A549 (cell line): ENCODE measurements around the gene BBS9. TPM values are rescaled to one million over a fixed set of nuclear protein-coding genes. Genes with fewer than 3 reads are reported as not detected.

Experiments used
- ATAC-seq, 2 experiments: fragments of 200-7000 bp in 1 of 2; fragments of >200 bp in 1 of 2; cut with Nextera tagmentation in 1 of 2; cut with Tn5 transposase in 1 of 2; 3 replicates each; pipeline versions ENCODE4 v1.8.0 to v1.9.1; 2018 to 2020; ENCODE audit warnings: mild to moderate bottlenecking in 1 of 2, moderate library complexity in 1 of 2
- CTCF ChIA-PET: fragments of 300-600 bp; sonication (Branson Sonifier 250); formaldehyde crosslinking; extraction: SDS; loops from one replicate; lab custom pipeline; 2021; ENCODE audit warnings: antibody characterized with exemption, inconsistent platforms; lab: Yijun Ruan, JAX
- POLR2A ChIA-PET: fragments of 350-600 bp; formaldehyde crosslinking; extraction: SDS; loops from one replicate; lab custom pipeline; 2021; ENCODE audit warnings: antibody characterized with exemption, inconsistent platforms; lab: Yijun Ruan, JAX
- DNase-seq, 2 experiments: peaks; one replicate each; pipeline versions ENCODE4 v3.0.0 to v3.0.0-alpha.2; 2011 to 2016; ENCODE audit warnings: low read depth in 1 of 2, low spot score in 1 of 2
- FAIRE-seq: peaks from 2 replicates; lab custom pipeline; 2011; peaks lifted over from hg19 to GRCh38; lab: Jason Lieb, UNC
- H3K27ac ChIP-seq, 2 experiments: fragments of >200 bp; sonication (Bioruptor Twin); formaldehyde crosslinking; 3 replicates each; pipeline ENCODE4 v1.5.1; 2016 to 2017
- H3K4me1 ChIP-seq: fragments of >200 bp; sonication (Bioruptor Twin); formaldehyde crosslinking; 3 replicates; pipeline ENCODE4 v1.6.1; 2016
- H3K4me2 ChIP-seq: fragments of >200 bp; sonication (Bioruptor Twin); formaldehyde crosslinking; 3 replicates; pipeline ENCODE4 v1.6.1; 2016
- H3K4me3 ChIP-seq: fragments of >200 bp; sonication (Bioruptor Twin); formaldehyde crosslinking; 3 replicates; pipeline ENCODE4 v1.5.1; 2016
- H3K9me3 ChIP-seq: fragments of >200 bp; sonication (Bioruptor Twin); formaldehyde crosslinking; 3 replicates; pipeline ENCODE4 v1.6.1; 2016
- CBX2 ChIP-seq: fragments of 200-600 bp; sonication (generic); IDR thresholded peaks from 2 replicates; pipeline ENCODE4 v1.6.1; 2016; ENCODE audit warnings: low read depth, mild to moderate bottlenecking, borderline replicate concordance
- CEBPB ChIP-seq, 2 experiments: fragments of >200 bp in 1 of 2; sonication (Bioruptor Twin) in 1 of 2; formaldehyde crosslinking in 1 of 2; IDR thresholded peaks; 2 replicates each; pipeline ENCODE4 v1.6.1; 2012 to 2016
- CHD2 ChIP-seq: fragments of 150-350 bp; IDR thresholded peaks from 2 replicates; pipeline ENCODE4 v1.6.1; 2014; ENCODE audit warnings: low read length; ENCODE audit not compliant: partially characterized antibody
- CHD4 ChIP-seq: fragments of 200-600 bp; sonication (generic); IDR thresholded peaks from 2 replicates; pipeline ENCODE4 v1.6.1; 2016; ENCODE audit warnings: antibody characterized with exemption, mild to moderate bottlenecking, borderline replicate concordance
- CTCF ChIP-seq: fragments of >200 bp; sonication (Bioruptor Twin); formaldehyde crosslinking; IDR thresholded peaks from 3 replicates; pipeline ENCODE4 v1.5.1; 2016
- E2F6 ChIP-seq: IDR thresholded peaks from 2 replicates; pipeline ENCODE4 v1.6.1; 2012; ENCODE audit warnings: low read depth, borderline replicate concordance
- ELK1 ChIP-seq: fragments of 150-350 bp; IDR thresholded peaks from 2 replicates; pipeline ENCODE4 v1.6.1; 2014; ENCODE audit warnings: low read depth, mild to moderate bottlenecking, low read length
- FOSB ChIP-seq: fragments of 250-450 bp; sonication (Bioruptor Pico); IDR thresholded peaks from 2 replicates; pipeline ENCODE4 v1.5.0; 2020; ENCODE audit warnings: mild to moderate bottlenecking, moderate library complexity
- HMGXB4 ChIP-seq: fragments of 250-450 bp; sonication (Bioruptor Pico); IDR thresholded peaks from 2 replicates; pipeline ENCODE4 v1.5.0; 2021; ENCODE audit warnings: mild to moderate bottlenecking, moderate library complexity, borderline replicate concordance
- HOXA7 ChIP-seq: fragments of 250-450 bp; sonication (Bioruptor Pico); IDR thresholded peaks from 2 replicates; pipeline ENCODE4 v1.5.0; 2020; ENCODE audit warnings: mild to moderate bottlenecking, moderate library complexity
- HOXB5 ChIP-seq: fragments of 250-450 bp; sonication (Bioruptor Pico); IDR thresholded peaks from 2 replicates; pipeline ENCODE4 v1.5.0; 2020; ENCODE audit warnings: mild to moderate bottlenecking, moderate library complexity
- KDM1A ChIP-seq: fragments of 200-600 bp; sonication (generic); IDR thresholded peaks from 2 replicates; pipeline ENCODE4 v1.6.1; 2016; ENCODE audit warnings: low read depth, mild to moderate bottlenecking
- MAZ ChIP-seq: fragments of 150-350 bp; IDR thresholded peaks from 2 replicates; pipeline ENCODE4 v1.6.1; 2014; ENCODE audit warnings: antibody characterized with exemption, low read depth, low read length, borderline replicate concordance
- NFE2L2 ChIP-seq: fragments of 150-350 bp; conservative IDR thresholded peaks from 2 replicates; pipeline ENCODE4 v1.6.1; 2014; ENCODE audit warnings: low read length
- NR3C1 ChIP-seq: fragments of >200 bp; sonication (Bioruptor Twin); formaldehyde crosslinking; IDR thresholded peaks from 3 replicates; pipeline ENCODE4 v1.6.1; 2017
- PHF8 ChIP-seq: fragments of 200-600 bp; sonication (generic); IDR thresholded peaks from 2 replicates; pipeline ENCODE4 v1.6.1; 2016; ENCODE audit warnings: low read depth, mild to moderate bottlenecking, antibody characterized with exemption, moderate library complexity, borderline replicate concordance
- POLR2A ChIP-seq: IDR thresholded peaks from 2 replicates; pipeline ENCODE4 v1.6.1; 2012; ENCODE audit warnings: mild to moderate bottlenecking, low read length
- POLR2AphosphoS2 ChIP-seq: conservative IDR thresholded peaks from 2 replicates; pipeline ENCODE4 v1.6.1; 2012; ENCODE audit warnings: low read length, improper control_type of control experiment, inconsistent platforms
- RARB ChIP-seq: fragments of 250-450 bp; sonication (Bioruptor Pico); IDR thresholded peaks from 2 replicates; pipeline ENCODE4 v1.8.0; 2021; ENCODE audit warnings: mild to moderate bottlenecking, moderate library complexity
- RFX5 ChIP-seq: fragments of 450-650 bp; IDR thresholded peaks from 2 replicates; pipeline ENCODE4 v1.7.1; 2014; ENCODE audit warnings: antibody characterized with exemption, mild to moderate bottlenecking, moderate library complexity
- RNF2 ChIP-seq: fragments of 200-600 bp; sonication (generic); IDR thresholded peaks from 2 replicates; pipeline ENCODE4 v1.6.1; 2016; ENCODE audit warnings: low read depth, mild to moderate bottlenecking, antibody characterized with exemption, moderate library complexity, borderline replicate concordance
- USF2 ChIP-seq: fragments of 450-650 bp; IDR thresholded peaks from 2 replicates; pipeline ENCODE4 v1.6.1; 2014; ENCODE audit warnings: antibody characterized with exemption
- ZC3H11A ChIP-seq: fragments of 450-650 bp; IDR thresholded peaks from 2 replicates; pipeline ENCODE4 v1.6.1; 2014; ENCODE audit warnings: antibody characterized with exemption, mild to moderate bottlenecking
- WGBS: methylation state at CpG from one replicate; pipeline ENCODE4 v1.1.6; 2017; ENCODE audit errors: missing lambda C conversion rate; 5-methylcytosine and 5-hydroxymethylcytosine counted together
- polyA plus RNA-seq, 4 experiments: library from polyadenylated mRNA; depleted of rRNA in 3 of 4; stranded (reverse); fragments of >200 nt; fragmentation: RNase III in 1 of 4; extraction: RNeasy Plus Mini Kit Qiagen cat#74134 plus additional on column Dnase treatment in 1 of 4; gene quantifications; 2 replicates in 3 of 4; 3 replicates in 1 of 4; pipeline ENCODE4 v1.2.3, GENCODE V29; 2011 to 2017
- TF ChIP-seq, protein P1 (sequence below): fragments of 250-450 bp; sonication (Bioruptor Pico); IDR thresholded peaks from 2 replicates; pipeline ENCODE4 v1.5.0; 2020; ENCODE audit warnings: low read depth, mild to moderate bottlenecking, moderate library complexity
- TF ChIP-seq, protein P2 (sequence below): fragments of >200 bp; sonication (Bioruptor Twin); formaldehyde crosslinking; IDR thresholded peaks from 3 replicates; pipeline ENCODE4 v1.6.1; 2016
- TF ChIP-seq, protein P3 (sequence below): fragments of 200-600 bp; sonication (generic); IDR thresholded peaks from 2 replicates; pipeline ENCODE4 v1.6.1; 2016; ENCODE audit warnings: antibody characterized with exemption, mild to moderate bottlenecking, moderate library complexity

The BBS9 gene
- polyA plus RNA-seq, 2 of the 4 experiments (the other 2 are of a cell fraction), result 8.3 to 9.1 TPM

DNA sequence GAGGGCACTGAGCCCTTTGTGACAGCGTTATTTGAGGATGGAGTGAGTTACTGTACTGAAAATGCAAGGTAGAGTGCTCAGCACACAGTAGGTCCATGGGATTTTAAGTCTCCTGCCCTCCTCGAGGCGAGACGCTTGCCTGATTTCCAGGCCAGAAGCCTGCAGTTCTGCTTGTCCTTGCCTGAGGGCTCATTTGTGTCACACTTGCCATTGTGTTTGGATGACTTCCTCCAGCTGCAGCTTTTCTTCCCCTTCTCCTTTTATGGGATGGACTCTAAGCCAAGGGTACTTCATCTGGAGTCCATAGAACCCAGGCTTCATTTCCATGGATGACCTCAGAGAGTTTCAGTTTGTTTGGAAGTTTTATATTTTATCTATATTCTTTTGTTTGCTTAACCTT, 471.7 kb downstream of the BBS9 start:
- H3K27ac ChIP-seq, result no peak overlapping the region
- CTCF ChIA-PET, result no interaction called here
- H3K4me2 ChIP-seq, result no peak overlapping the region
- H3K9me3 ChIP-seq, result no peaks in the 10 kb centered on the region
- WGBS, result 60% methylated on average over 4 of the region's 4 CpGs
- no peak for DNase-seq
- TF ChIP-seq FOSB (CRISPR knock-in tag) (no peak), NR3C1 (no peak), MAZ (no peak), NFE2L2 (no peak), CTCF (no peak), CBX2 (no peak), RNF2 (no peak), RARB (CRISPR knock-in tag) (no peak), POLR2A (no peak), ELK1 (no peak), CHD4 (no peak), E2F6 (no peak), CEBPB (IDR thresholded peaks at IDR 0.05) (no peak), CHD2 (no peak), HMGXB4 (no peak), PHF8 (no peak), HOXB5 (CRISPR knock-in tag) (no peak), RFX5 (no peak)
- TF ChIP-seq, protein P1, sequence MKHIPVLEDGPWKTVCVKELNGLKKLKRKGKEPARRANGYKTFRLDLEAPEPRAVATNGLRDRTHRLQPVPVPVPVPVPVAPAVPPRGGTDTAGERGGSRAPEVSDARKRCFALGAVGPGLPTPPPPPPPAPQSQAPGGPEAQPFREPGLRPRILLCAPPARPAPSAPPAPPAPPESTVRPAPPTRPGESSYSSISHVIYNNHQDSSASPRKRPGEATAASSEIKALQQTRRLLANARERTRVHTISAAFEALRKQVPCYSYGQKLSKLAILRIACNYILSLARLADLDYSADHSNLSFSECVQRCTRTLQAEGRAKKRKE (CRISPR knock-in tag), result no peak
- TF ChIP-seq, protein P2, sequence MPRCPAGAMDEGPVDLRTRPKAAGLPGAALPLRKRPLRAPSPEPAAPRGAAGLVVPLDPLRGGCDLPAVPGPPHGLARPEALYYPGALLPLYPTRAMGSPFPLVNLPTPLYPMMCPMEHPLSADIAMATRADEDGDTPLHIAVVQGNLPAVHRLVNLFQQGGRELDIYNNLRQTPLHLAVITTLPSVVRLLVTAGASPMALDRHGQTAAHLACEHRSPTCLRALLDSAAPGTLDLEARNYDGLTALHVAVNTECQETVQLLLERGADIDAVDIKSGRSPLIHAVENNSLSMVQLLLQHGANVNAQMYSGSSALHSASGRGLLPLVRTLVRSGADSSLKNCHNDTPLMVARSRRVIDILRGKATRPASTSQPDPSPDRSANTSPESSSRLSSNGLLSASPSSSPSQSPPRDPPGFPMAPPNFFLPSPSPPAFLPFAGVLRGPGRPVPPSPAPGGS, result no peak
- FAIRE-seq, result no peak
- no peaks in the 10 kb centered on the region for H3K4me1 ChIP-seq
- POLR2A ChIA-PET, result no interaction called here
- no peak for ATAC-seq
- H3K4me3 ChIP-seq, result no peak overlapping the region

DNA sequence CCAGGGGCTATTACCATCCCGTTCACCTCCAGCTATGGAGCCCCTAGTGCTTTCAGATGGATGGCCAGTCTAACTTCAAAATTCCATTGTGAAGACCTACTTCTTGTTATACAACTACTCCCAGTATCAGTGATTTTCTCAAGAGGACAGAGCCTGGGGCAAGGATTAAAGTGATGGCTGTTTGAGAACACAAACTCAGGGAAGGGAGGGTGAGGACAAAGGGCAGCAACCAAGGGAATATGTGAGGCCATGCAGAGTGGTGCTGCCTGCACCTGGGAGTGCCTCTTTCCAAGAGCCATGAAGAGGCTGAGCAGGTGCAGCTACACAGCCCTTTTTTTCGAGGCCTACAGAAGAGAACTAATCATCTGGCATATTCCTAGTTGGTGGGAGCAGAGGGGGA, 472.5 kb downstream of the BBS9 start:
- FAIRE-seq (no peak), ATAC-seq (no peak), DNase-seq (no peak)
- CTCF ChIA-PET, result no interaction called here
- 21% methylated on average over 2 of the region's 2 CpGs for WGBS
- Histone ChIP-seq H3K4me3 (no peak overlapping the region), H3K27ac (no peak overlapping the region), H3K4me2 (no peak overlapping the region), H3K9me3 (no peaks in the 10 kb centered on the region), H3K4me1 (no peaks in the 10 kb centered on the region)
- POLR2A ChIA-PET, result no interaction called here
- TF ChIP-seq CEBPB (IDR thresholded peaks at IDR 0.05), result no peak
- TF ChIP-seq HOXA7, result no peak
- no peak for TF ChIP-seq KDM1A
- no peak for TF ChIP-seq ZC3H11A
- no peak for TF ChIP-seq CBX2
- TF ChIP-seq POLR2AphosphoS2, result no peak
- no peak for TF ChIP-seq RNF2
- TF ChIP-seq USF2, result no peak
- TF ChIP-seq, protein P3, sequence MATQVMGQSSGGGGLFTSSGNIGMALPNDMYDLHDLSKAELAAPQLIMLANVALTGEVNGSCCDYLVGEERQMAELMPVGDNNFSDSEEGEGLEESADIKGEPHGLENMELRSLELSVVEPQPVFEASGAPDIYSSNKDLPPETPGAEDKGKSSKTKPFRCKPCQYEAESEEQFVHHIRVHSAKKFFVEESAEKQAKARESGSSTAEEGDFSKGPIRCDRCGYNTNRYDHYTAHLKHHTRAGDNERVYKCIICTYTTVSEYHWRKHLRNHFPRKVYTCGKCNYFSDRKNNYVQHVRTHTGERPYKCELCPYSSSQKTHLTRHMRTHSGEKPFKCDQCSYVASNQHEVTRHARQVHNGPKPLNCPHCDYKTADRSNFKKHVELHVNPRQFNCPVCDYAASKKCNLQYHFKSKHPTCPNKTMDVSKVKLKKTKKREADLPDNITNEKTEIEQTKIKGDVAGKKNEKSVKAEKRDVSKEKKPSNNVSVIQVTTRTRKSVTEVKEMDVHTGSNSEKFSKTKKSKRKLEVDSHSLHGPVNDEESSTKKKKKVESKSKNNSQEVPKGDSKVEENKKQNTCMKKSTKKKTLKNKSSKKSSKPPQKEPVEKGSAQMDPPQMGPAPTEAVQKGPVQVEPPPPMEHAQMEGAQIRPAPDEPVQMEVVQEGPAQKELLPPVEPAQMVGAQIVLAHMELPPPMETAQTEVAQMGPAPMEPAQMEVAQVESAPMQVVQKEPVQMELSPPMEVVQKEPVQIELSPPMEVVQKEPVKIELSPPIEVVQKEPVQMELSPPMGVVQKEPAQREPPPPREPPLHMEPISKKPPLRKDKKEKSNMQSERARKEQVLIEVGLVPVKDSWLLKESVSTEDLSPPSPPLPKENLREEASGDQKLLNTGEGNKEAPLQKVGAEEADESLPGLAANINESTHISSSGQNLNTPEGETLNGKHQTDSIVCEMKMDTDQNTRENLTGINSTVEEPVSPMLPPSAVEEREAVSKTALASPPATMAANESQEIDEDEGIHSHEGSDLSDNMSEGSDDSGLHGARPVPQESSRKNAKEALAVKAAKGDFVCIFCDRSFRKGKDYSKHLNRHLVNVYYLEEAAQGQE, result no peak
- TF ChIP-seq POLR2A, result no peak
